ENCODE measurements around the gene NFE2L2. TPM values are rescaled to one million over a fixed set of nuclear protein-coding genes. Genes with fewer than 3 reads are reported as not detected.
"Not testable (repeated sequence)": the region's sequence is repeated elsewhere in the genome, so short reads cannot be mapped to it uniquely, and the experiment has no call there.

Gene NFE2L2
- total RNA-seq, 1 donor, result 127 TPM

- TF ChIP-seq CTCF (IDR thresholded peaks at IDR 0.05; ENCODE audit: insufficient read depth, low read length), result no peak
- DNase-seq (ENCODE audit: low read depth), result peak; percentile 72
- H3K4me3 ChIP-seq (ENCODE audit: low read depth, low read length), result no peak overlapping the region
These were observed 76.8 kb downstream of the NFE2L2 start for GRCh38 chr2:177187631-177188312.

- not testable (repeated sequence) for H3K4me3 ChIP-seq (ENCODE audit: low read depth, low read length); DNase-seq (ENCODE audit: low read depth)
These were observed 78.5 kb downstream of the NFE2L2 start for GRCh38 chr2:177186038-177186437.

- TF ChIP-seq CTCF (IDR thresholded peaks at IDR 0.05; ENCODE audit: insufficient read depth, low read length), result no peak
- no peak overlapping the region for H3K4me3 ChIP-seq (ENCODE audit: low read depth, low read length)
- no peak for DNase-seq (ENCODE audit: low read depth)
These were observed 79.9 kb downstream of the NFE2L2 start for GRCh38 chr2:177184606-177185005.

DNA sequence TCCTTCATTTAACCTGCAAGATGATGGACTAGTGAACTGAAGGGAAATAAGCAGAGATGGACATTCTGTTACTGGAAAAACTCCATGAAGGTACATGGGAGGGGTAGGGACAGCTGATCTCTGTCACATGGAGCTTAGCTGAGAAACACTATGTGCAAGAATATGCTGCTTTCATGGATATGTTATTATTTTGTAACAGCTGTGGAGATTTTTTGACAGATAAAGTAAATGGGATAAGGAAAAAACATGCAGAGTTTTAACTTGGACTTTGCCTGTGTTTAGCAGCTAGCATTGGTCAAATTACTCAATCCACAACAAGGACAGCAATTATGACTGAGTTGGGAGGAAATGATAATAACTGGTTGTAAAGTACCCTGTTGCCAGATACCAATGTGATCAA, 80.7 kb downstream of the NFE2L2 start:
- no peak for DNase-seq (ENCODE audit: low read depth)
- no peak for TF ChIP-seq CTCF (IDR thresholded peaks at IDR 0.05; ENCODE audit: insufficient read depth, low read length)

More for the DNA sequence above, 80.7 kb downstream of the NFE2L2 start:
- no peak overlapping the region for H3K4me3 ChIP-seq (ENCODE audit: low read depth, low read length)

Small RNAs within 50 kb of the gene (small RNA-seq; reads per million reads assigned to genes)
- gene MIR3128 (not detected), gene MIR6512 (0.19 reads per million), gene RF00019 (not detected)

Other genes starting within 250 kb of the NFE2L2 start
- gene HNRNPA3, start 51.9 kb downstream of the NFE2L2 start, total RNA-seq (ENCODE audit: low replicate concordance), result 43.7 and 62.2 TPM in 2 replicates
- 33.1 and 46.8 TPM in 2 replicates for gene AGPS, start 128.0 kb upstream of the NFE2L2 start, total RNA-seq (ENCODE audit: low replicate concordance)